Activated naive CD4-positive, alpha-beta T cell treated with anti-CD3 and anti-CD28 coated beads, Interleukin-2, amount 50 U/mL, for 24 hours (primary cell): Measurements from ENCODE around the gene SHC2.
"Not testable (repeated sequence)": the region's sequence is repeated elsewhere in the genome, so short reads cannot be mapped to it uniquely, and the experiment has no call there.

Experiments
- H3K27ac Mint-ChIP-seq: one replicate; pipeline ENCODE4 v1.8.0; 2021; ENCODE audit warnings: mild to moderate bottlenecking, mixed read lengths
- H3K27me3 Mint-ChIP-seq: one replicate; pipeline ENCODE4 v1.8.0; 2021; ENCODE audit warnings: mixed read lengths
- H3K36me3 Mint-ChIP-seq: one replicate; pipeline ENCODE4 v1.8.0; 2021; ENCODE audit warnings: mixed read lengths
- H3K4me1 Mint-ChIP-seq: one replicate; pipeline ENCODE4 v1.8.0; 2021; ENCODE audit warnings: mixed read lengths
- H3K4me3 Mint-ChIP-seq: one replicate; pipeline ENCODE4 v1.8.0; 2021; ENCODE audit warnings: mild to moderate bottlenecking, mixed read lengths
- H3K9me3 Mint-ChIP-seq: one replicate; pipeline ENCODE4 v1.8.0; 2021; ENCODE audit warnings: mixed read lengths

SHC2 gene

GRCh38 chr19:482186-483041 lies 21.6 kb upstream of the SHC2 start:
- H3K27ac Mint-ChIP-seq = no peak overlapping the region

GRCh38 chr19:481100-481499 lies 20.3 kb upstream of the SHC2 start:
- Mint-ChIP-seq H3K27ac (peak overlapping the region; percentile 93), H3K9me3 (peaks cover 11% of the 10 kb centered on the region)
- H3K36me3 Mint-ChIP-seq, H3K4me3 Mint-ChIP-seq, H3K27me3 Mint-ChIP-seq, H3K4me1 Mint-ChIP-seq: not testable (repeated sequence)

More at GRCh38 chr19:482186-483041, 21.6 kb upstream of the SHC2 start:
- H3K4me1 Mint-ChIP-seq = peaks cover 9% of the 10 kb centered on the region
- no peak overlapping the region for H3K4me3 Mint-ChIP-seq
- H3K27me3 Mint-ChIP-seq = peaks cover 4% of the 10 kb centered on the region
- H3K36me3 Mint-ChIP-seq = peaks cover 2% of the 10 kb centered on the region
- peaks cover 11% of the 10 kb centered on the region for H3K9me3 Mint-ChIP-seq

GRCh38 chr19:480016-480855 lies 19.4 kb upstream of the SHC2 start:
- Mint-ChIP-seq H3K27me3 (peaks cover 4% of the 10 kb centered on the region), H3K9me3 (peaks cover 11% of the 10 kb centered on the region), H3K4me3 (peak overlapping the region; percentile 56), H3K36me3 (peaks cover 2% of the 10 kb centered on the region), H3K4me1 (peaks cover 9% of the 10 kb centered on the region), H3K27ac (peak overlapping the region; percentile 93)

- Mint-ChIP-seq H3K27me3 (peaks cover 4% of the 10 kb centered on the region), H3K9me3 (peaks cover 11% of the 10 kb centered on the region), H3K4me1 (peaks cover 9% of the 10 kb centered on the region), H3K36me3 (peaks cover 2% of the 10 kb centered on the region), H3K27ac (no peak overlapping the region), H3K4me3 (no peak overlapping the region)
Observed at GRCh38 chr19:478976-479375, 18.1 kb upstream of the SHC2 start.

- Mint-ChIP-seq H3K27ac (no peak overlapping the region), H3K36me3 (peaks cover 2% of the 10 kb centered on the region), H3K27me3 (peaks cover 1% of the 10 kb centered on the region), H3K9me3 (peaks cover 11% of the 10 kb centered on the region), H3K4me1 (peaks cover 9% of the 10 kb centered on the region), H3K4me3 (no peak overlapping the region)
Observed at GRCh38 chr19:478236-478903, 17.5 kb upstream of the SHC2 start.

- Mint-ChIP-seq H3K27ac (no peak overlapping the region), H3K36me3 (peaks cover under 1% of the 10 kb centered on the region), H3K4me3 (no peak overlapping the region), H3K4me1 (peaks cover 8% of the 10 kb centered on the region), H3K9me3 (peaks cover 6% of the 10 kb centered on the region), H3K27me3 (peaks cover 1% of the 10 kb centered on the region)
Observed at GRCh38 chr19:475360-475759, 14.5 kb upstream of the SHC2 start.

- Mint-ChIP-seq H3K4me1 (no peaks in the 10 kb centered on the region), H3K27ac (no peak overlapping the region), H3K4me3 (no peak overlapping the region), H3K9me3 (no peaks in the 10 kb centered on the region), H3K27me3 (peaks cover 1% of the 10 kb centered on the region), H3K36me3 (no peaks in the 10 kb centered on the region)
Observed at GRCh38 chr19:474126-475078, 13.6 kb upstream of the SHC2 start.

- no peaks in the 10 kb centered on the region for H3K9me3 Mint-ChIP-seq
- H3K4me3 Mint-ChIP-seq = no peak overlapping the region
- no peaks in the 10 kb centered on the region for H3K36me3 Mint-ChIP-seq
- no peaks in the 10 kb centered on the region for H3K4me1 Mint-ChIP-seq
- H3K27me3 Mint-ChIP-seq = peaks cover 1% of the 10 kb centered on the region
- no peak overlapping the region for H3K27ac Mint-ChIP-seq
Observed at GRCh38 chr19:472005-472858, 11.4 kb upstream of the SHC2 start.

GRCh38 chr19:470701-471100 lies 9.9 kb upstream of the SHC2 start:
- no peak overlapping the region for H3K4me3 Mint-ChIP-seq
- H3K4me1 Mint-ChIP-seq = no peaks in the 10 kb centered on the region
- H3K27me3 Mint-ChIP-seq = peaks cover 1% of the 10 kb centered on the region
- H3K27ac Mint-ChIP-seq = no peak overlapping the region
- H3K36me3 Mint-ChIP-seq = no peaks in the 10 kb centered on the region
- H3K9me3 Mint-ChIP-seq = no peaks in the 10 kb centered on the region

GRCh38 chr19:469833-470232 lies 9.0 kb upstream of the SHC2 start:
- H3K36me3 Mint-ChIP-seq = no peaks in the 10 kb centered on the region
- H3K27me3 Mint-ChIP-seq = no peaks in the 10 kb centered on the region
- no peaks in the 10 kb centered on the region for H3K9me3 Mint-ChIP-seq
- H3K4me3 Mint-ChIP-seq = no peak overlapping the region
- H3K27ac Mint-ChIP-seq = no peak overlapping the region
- no peaks in the 10 kb centered on the region for H3K4me1 Mint-ChIP-seq

GRCh38 chr19:468587-469256 lies 7.9 kb upstream of the SHC2 start:
- no peaks in the 10 kb centered on the region for H3K9me3 Mint-ChIP-seq
- no peaks in the 10 kb centered on the region for H3K27me3 Mint-ChIP-seq
- no peak overlapping the region for H3K4me3 Mint-ChIP-seq
- H3K4me1 Mint-ChIP-seq = no peaks in the 10 kb centered on the region
- no peaks in the 10 kb centered on the region for H3K36me3 Mint-ChIP-seq
- H3K27ac Mint-ChIP-seq = no peak overlapping the region

- Mint-ChIP-seq H3K9me3 (no peaks in the 10 kb centered on the region), H3K27me3 (peaks cover 3% of the 10 kb centered on the region), H3K4me3 (no peak overlapping the region), H3K27ac (no peak overlapping the region), H3K36me3 (no peaks in the 10 kb centered on the region), H3K4me1 (no peaks in the 10 kb centered on the region)
Observed at GRCh38 chr19:467554-467953, 6.7 kb upstream of the SHC2 start.

GRCh38 chr19:465056-465816 lies 4.4 kb upstream of the SHC2 start:
- Mint-ChIP-seq H3K9me3 (no peaks in the 10 kb centered on the region), H3K36me3 (no peaks in the 10 kb centered on the region), H3K27me3 (peaks cover 8% of the 10 kb centered on the region), H3K27ac (no peak overlapping the region), H3K4me3 (no peak overlapping the region), H3K4me1 (no peaks in the 10 kb centered on the region)
